GM18520 (cell line): Measurements from ENCODE around the gene PRKAR2B.
A peak's percentile ranks its signal among the peaks of the same experiment; 100 is the strongest.

Source experiments
- ATAC-seq: cut with Tn5 transposase; IDR thresholded peaks from one replicate; pipeline ENCODE4 v1.9.1; 2021; ENCODE audit not compliant: unreplicated experiment

PRKAR2B gene

GRCh38 chr7:107044347-107045194 is at the start of gene PRKAR2B:
PRKAR2B (plus strand) TSS chr7:107044705; CDS start chr7:107044908, 203 bp downstream.
- ATAC-seq: peak; percentile 63

DNA sequence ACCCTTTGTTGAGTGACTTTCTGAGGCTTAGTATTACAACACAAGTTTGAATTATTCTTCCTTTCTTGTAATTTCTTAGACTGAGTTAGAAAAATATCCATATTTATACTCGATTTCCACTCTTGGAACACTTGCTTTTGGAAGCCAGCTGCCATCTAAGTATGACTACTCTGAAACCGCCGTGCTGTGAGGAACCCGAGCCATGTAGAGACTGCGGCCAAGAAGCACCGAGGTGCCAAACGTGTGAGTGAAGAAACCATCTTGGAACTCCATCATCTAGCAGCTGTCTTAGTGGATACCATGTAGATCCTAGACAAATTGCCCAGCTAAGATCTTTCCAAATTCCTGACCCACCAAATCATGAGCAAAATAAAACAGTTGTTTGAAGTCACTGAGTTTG is 49.7 kb upstream of the PRKAR2B start:
- ATAC-seq: no peak

GRCh38 chr7:106997487-106998271 is 46.8 kb upstream of the PRKAR2B start:
- ATAC-seq: no peak

DNA sequence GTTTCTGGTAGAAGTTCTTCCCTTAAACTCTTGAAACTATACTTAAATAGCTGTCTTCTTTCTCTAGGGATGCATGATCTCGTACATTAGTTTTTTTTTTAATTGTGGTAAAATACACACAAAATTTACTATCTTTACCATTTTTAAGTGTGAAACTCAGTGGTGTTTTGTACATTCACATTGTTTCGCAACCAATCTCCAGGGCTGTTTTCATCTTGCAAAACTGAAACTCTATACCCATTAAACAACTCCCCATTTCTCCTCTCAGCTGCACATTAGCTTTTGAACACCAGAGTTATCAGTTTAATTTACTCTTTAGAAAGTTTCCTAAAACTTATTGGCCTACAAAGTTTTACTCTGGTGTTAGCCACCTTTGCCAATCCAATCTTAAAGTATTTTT is 45.5 kb upstream of the PRKAR2B start:
- ATAC-seq: no peak

DNA sequence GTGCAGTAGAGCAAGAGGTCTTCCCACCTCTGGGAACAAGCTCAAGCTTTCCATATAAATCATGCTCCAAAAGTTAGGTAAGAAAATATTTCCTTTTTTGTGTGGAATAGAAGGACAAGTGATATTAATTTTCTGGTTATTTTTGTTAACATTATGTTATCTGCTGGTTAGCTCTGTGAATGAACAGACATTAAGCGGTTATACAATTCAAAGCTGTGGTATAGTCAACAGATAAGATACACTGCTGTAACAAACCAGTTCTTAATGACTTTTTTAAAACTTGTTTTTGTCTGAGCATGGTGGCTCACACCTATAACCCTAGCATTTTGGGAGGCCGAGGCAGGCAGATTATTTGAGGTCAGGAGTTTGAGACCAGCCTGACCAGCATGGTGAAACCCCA is 43.0 kb upstream of the PRKAR2B start:
- ATAC-seq: no peak

DNA sequence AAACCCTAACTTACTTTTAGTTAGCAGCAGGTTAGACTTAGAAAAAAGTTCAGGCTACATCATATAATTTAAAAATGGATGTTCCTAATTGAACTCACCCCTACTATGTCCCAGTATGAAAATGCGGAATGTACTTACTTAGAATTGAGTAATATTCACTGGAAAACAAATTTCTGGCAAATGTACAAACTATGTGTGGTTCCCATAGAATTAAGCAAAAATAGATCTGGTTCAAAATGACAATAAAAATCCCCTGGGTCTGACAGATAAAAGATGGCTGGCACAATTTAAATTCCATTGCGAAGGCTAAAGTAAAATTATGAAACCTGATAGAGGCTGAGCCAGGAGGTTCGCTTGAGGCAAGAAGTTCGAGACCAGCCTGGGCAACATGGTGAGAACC is 42.4 kb upstream of the PRKAR2B start:
- no peak for ATAC-seq

DNA sequence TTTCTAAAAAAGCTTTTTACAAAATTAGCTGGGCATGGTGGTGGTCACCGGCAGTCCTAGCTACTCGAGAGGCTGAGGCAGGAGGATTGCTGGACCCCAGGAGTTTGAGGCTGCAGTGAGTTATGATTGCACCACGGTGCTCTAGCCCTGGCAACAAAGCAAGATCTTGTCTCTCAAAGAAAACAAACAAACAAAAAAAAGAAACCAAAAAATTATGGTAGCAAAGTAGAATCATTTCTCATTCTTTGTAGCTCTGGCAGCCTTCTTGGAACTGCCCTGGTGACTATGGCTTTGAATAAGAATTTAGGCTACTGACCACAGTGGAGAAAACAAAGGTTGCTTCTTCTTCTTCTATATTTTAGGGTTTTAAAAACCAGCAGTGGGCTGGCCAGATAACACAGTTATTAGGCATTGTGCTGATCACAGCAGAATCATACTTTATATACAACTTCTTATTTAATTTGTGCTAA is 41.9 kb upstream of the PRKAR2B start:
- ATAC-seq: no peak

DNA sequence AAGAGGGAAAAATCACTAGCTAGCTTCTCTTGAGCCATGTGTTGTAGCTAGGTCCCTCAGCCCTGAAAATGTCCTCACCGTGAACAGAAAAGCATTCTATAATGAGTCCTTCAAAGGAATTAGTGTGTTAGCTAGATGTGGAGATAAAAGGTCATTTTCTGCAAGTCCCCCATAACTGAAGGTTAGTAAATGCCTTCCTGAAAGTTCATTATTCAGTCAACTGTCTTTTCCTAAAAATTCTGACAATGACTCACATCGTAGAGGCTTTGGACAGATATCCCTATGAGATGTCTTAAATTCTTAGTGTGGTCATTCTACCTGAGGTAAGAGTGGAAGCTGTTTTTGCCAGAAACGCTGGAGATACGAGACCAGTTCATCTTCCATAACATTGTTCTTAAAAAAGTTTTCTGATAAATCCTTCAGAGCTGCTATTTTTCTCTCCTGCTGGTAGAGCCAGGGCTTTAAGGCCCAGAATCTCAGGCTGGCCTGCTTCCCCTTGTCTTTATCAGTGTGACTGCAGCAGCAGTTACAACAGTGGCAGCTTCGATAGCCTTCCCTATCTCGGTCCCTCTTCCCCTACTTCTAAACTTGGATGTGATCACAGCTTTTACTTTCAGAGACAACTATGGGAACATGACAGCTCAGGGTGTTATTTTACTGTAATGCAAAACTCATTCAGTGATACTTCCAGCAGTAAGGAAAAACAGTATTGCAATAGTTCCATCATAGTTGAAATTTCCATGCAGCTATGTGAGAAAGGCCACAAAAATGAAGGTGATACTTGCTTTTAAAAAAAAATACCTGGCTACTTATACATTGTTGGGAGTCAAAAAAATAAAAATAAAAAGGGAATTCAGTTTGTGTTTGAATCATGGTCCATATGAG is 37.3 kb upstream of the PRKAR2B start:
- no peak for ATAC-seq

DNA sequence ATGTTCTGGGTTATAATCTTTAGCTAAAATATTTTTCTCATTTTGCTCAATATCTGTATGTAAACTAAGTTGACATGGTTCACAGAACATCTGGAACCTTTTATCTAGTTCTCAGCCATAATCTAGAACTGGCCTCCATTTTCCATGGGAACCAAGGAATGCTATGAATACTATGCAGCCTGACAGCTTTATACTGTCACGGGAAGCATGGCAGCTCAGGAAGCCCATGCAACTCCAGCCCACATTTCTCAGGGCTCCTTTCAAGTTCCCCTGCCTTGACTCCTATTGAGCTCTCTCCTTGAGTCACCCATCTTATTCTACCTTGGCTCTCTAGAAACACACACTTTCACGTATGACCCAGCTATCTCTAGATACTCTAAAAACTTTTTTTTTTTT is 36.6 kb upstream of the PRKAR2B start:
- no peak for ATAC-seq

DNA sequence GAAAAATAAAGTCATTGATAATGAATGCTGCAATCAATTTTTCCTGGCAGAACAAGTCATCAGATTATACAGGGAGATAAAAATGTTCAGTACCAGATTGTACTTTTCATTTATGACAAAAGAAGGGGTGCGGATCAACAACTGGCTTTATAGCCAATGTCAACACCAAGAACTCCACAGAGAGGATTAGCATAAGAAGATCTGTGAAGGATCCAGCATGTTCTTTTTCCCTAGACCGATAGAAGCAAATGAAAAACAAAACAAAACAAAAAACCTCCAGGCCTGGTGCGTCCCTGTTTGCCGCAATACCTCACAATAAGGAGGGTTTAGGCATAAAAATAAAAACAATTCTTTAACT is 34.7 kb upstream of the PRKAR2B start:
- no peak for ATAC-seq

DNA sequence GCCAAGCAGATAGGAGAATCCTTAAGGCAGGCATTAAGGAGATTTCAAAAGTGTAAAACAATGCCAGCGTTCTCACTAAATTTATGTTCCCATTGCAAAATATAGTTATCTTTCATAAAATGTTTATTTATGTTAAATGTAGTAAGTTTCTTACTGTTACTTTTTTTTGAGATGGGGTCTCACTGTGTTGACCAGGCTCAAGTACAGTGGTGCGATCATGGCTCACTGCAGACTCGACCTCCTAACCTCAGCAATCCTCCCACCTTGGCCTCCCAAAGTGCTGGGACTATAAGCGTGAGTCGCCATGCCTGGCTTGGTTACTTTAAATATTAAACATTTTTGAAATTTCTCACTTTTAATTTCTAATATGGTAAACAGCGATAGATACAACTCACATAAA is 31.8 kb upstream of the PRKAR2B start:
- no peak for ATAC-seq

DNA sequence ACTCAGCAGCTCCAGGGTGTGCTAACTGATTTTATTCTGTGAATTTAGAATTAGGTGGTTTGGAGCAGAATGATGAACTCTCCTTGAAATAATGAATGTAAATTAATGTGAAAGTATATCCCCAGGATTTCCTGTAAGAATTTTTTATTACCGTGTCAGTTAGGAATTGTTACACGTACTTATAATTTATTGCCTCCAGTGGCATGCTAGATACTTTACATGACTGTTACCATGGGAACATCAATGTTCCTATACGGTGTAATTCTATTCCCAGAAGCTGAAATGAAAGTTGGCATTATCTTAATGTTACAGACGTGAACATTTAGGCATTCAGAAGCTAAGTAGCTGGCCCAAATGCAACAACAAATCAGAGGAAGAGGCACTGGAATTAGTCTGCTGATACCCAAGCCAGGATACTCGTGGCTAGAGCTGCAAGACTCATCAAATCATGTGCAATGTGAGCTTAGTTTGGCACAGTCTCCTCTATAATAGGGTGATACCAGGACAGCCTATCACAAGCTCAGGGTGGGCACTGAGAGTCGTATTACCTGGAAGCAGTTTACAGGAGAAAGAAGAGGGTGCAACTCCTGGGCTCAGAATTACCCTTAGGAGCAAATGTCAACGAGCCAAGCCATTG is 30.0 kb upstream of the PRKAR2B start:
- ATAC-seq: no peak

- no peak for ATAC-seq
Observed at GRCh38 chr7:107016312-107016711, 28.2 kb upstream of the PRKAR2B start.

DNA sequence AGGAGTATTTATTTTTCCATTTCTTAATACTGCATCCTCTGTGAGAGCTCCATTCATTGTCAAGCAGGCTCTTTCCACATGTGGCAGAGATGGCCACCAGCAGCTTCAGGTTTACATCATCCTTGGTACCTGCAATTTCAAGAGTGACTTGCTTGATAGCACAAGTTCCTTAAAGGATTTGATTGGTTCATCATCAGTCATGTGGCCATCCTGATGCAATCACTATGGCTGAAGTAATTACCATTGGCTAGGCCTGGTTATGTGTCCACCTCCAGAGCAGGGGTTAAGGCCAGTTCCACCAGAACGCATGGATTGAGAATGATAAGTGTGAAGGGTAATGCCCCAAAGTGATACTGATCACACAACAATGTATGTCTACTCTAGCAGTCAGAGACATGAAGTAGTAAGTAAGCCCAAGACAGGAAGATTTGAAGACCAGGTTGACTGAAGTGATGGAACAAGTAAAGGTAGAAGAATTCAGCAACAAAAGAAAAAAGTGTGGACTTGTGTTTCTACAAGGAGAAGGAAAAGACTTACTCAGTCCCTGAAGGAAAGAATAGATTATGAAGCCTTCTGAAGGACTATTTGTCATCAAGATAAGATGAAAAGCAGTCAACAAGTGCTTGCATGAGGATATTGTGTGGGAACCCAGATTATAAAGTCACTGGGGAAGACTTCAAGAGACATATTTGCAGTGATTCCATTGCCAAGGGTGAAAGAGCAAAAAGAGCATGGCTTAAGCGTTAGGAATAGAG is 26.4 kb upstream of the PRKAR2B start:
- no peak for ATAC-seq

DNA sequence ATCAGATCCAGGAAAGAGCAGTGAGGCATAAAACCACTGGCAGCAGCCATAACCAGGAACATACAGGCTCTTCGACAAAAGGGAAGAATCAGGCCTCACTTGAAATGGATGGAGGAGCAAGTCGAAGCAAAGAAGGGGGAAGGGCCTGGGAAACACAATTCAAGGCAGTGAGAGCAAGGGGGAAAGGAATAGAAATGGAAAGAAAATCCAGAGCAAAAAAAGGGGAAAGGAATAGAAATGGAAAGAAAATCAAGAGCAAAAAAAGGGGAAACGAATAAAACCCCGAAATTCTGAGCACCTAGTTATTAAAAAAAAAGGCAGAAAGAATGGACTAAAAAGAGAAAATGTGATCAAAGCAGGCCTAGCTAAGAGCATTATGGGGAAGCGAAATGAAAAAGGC is 24.1 kb upstream of the PRKAR2B start:
- no peak for ATAC-seq

DNA sequence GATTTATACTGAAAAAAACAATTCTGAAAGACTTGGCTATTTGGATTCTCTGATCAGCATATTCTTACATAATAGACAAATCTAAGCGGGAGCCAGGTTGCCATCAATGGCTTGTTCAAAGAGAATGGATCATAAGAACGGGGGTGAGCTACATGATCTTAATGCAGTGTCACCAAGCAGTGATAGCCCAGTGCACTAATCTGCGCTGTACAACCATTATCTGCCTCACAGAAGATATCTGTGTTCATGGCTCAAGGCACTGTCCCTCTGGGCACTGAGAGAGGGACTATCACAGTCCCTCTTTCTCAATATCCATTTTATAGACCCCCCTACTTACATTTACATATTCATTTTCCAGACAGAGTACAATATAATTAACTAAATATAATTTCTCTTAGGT is 22.9 kb upstream of the PRKAR2B start:
- no peak for ATAC-seq

DNA sequence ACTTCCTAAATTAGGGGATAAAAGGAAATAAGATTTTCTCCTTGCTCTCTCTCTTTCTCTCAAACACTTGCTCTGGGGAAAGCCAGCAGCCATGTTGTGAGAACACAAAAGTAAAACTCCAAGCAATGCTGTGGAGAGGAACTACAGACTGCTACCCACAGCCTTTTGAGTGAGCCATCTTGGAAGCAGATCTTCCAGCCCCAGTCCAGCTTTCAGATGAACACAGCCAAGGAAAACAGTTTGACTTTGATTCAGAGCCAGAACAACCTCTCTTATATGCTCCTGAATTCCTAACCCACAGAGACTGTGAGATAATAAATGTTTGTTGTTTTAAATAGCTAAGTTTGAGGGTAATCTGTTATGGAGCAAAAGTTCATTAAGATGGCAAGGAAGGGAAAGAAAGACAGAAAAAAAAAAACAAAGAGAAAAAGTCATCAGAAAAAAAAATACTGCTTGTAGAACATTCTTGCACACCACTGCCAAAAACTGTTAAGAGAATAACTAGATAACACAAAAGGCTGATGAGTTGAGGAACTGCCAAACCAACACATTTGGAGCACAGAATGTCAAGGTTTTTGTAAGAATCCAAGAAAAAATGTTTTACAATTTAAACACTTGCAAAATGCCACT is 20.9 kb upstream of the PRKAR2B start:
- ATAC-seq: no peak

DNA sequence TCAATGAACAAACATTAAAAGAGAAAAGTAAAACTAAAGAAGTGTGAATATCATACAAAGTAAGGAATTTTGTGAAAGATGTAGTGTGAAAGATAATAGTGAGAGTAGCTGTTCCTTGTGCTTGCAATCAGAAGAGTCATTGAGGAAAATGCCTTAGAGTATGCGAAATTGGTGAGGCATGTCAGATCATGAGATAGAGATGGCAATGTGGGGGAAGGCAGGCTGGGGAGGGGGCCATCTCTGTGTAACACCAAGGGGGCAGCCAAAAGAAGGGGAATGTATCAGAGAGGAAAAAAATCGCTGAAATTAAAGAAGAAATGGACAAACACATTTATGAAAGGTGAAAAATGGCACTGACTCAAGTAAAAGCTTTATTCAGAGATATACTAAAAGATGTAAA is 19.6 kb upstream of the PRKAR2B start:
- ATAC-seq: no peak

- ATAC-seq: no peak
Observed at GRCh38 chr7:107025449-107026103, 18.9 kb upstream of the PRKAR2B start.
